GM21526 (cell line): ENCODE results near the gene ARMC9.
"Not testable (repeated sequence)": the region's sequence is repeated elsewhere in the genome, so short reads cannot be mapped to it uniquely, and the experiment has no call there.

Experiments
- ATAC-seq: cut with Tn5 transposase; IDR thresholded peaks from one replicate; pipeline ENCODE4 v1.9.1; 2021; ENCODE audit warnings: moderate library complexity; ENCODE audit not compliant: unreplicated experiment, low FRiP score

Gene ARMC9

GRCh38 chr2:231241755-231242507 is 43.5 kb downstream of the ARMC9 start:
- no peak for ATAC-seq

GRCh38 chr2:231243866-231244265 is 45.4 kb downstream of the ARMC9 start:
- ATAC-seq, result no peak

DNA sequence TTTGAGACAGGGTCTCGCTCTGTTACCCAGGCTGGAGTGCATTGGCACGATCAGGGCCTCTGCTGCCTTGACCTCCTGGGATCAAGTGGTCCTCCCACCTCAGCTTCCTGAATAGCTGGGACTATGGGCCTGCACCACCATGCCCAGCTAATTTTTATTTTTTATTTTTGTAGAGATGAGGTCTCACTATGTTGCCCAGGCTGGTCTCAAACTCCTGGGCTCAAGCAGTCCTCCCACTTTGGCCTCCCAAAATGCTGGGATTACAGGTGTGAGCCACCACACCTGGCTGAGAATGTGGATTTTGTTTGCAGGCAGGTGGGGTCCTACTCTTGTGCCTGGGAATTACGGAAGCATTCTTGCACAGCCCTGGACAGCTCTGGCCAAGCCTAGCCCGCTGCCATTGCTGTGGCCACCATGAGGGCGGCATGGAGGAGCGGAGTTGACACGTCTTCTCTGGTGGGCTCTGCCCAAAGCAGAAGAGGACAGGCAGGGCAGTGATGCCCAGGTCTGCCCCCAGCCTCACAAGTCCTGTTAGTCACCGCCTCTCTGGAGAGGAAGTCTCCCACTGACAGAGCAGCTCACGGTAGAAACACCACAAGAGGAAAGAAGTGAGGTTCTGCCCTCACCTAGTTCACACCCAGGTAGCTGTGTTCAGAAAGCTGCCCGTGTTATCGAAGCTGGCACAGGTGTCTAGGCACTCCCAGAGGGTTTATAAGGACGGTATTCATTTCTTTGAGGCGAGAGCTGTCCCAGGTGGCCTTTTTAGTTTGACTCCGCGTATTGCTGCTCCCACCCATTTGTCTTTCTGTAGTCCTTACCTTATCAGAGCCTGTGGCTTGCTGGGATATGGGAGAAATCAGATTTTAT is 46.2 kb downstream of the ARMC9 start:
- ATAC-seq, result no peak

- no peak for ATAC-seq
These were observed 47.0 kb downstream of the ARMC9 start for GRCh38 chr2:231245249-231246094.

DNA sequence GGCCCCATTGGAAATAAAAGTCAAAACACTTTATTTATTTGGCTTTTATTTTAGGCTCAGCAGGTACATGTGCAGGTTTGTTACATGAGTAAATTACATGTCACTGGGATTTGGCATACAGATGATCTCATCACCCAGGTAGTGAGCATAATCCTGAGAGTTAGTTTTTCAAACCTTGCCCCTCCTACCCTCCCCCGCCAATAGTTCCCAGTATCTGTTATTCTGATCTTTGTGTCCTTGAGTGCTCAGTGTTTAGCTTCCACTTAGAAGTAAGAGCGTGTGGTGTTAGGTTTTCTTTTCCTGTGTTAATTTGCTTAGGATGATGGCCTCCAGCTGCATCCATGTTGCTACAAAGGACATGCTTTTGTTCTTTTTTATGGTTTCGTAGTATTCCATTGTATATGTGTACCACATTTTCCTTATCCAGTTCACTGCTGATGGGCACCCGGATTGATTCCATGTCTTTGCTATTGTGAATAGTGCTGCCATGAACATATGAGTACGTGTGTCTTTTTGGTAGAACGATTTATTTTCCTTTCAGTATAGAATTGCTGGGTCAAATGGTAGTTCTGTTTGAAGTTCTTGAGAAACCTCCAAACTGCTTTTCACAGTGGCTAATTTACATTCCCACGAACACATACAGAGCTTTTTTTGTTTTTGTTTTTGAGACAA is 47.9 kb downstream of the ARMC9 start:
- no peak for ATAC-seq

DNA sequence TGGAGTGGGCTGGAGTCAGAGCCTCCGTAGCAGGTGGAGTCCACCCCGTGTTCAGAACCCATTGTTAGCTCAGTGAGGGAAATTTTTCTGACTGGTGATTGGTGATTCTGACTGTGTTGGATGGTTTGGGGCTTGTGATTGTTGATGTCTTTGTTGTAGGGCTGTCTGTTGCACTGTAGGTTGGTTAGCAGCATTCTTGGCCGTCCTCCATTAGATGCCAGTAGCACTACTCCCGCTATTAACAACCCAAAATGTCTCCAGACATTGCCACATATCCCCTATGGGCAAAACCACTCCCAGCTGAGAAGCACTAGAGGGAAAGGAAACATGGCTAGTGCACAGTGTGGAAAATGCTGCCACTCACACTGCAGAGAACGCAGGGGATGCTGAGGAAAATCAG is 51.7 kb downstream of the ARMC9 start:
- no peak for ATAC-seq

DNA sequence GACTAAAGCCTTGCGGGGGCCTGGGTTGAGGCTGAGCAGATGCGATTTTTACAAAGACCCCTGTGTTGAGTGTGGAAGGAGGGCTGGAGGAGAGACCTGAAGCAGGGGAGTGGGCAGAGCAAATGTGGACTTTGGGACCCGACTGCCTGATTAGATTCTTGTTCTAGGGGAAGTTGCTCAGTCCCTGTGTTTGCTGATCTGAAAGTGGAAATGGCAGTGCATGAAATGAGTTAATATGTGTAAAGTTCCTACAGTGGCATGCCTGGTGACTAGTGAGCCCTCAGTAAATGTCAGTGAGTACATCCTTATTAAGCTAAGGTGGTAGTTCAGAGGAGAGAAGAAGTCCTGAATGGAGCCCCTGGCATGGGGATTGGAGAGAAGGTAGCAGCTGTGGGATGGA is 52.3 kb downstream of the ARMC9 start:
- ATAC-seq, result no peak

DNA sequence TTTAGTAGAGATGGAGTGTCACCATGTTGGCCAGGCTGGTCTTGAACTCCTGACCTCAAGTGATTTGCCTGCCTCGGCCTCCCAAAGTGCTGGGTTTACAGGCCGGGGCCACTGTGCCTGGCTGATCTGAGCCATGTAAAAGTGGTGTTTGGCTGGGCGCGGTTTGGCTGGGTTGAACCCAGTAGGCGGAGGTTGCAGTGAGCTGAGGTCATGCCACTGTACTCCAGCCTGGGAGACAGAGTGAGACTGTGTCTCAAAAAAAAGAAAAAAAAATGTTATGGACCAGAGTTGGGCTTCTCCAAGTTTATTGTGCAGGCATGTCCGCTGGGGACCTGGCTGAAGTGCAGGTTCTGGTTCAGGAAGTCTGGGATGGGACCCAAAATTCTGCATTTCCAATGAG is 54.9 kb downstream of the ARMC9 start:
- ATAC-seq, result not testable (repeated sequence)

DNA sequence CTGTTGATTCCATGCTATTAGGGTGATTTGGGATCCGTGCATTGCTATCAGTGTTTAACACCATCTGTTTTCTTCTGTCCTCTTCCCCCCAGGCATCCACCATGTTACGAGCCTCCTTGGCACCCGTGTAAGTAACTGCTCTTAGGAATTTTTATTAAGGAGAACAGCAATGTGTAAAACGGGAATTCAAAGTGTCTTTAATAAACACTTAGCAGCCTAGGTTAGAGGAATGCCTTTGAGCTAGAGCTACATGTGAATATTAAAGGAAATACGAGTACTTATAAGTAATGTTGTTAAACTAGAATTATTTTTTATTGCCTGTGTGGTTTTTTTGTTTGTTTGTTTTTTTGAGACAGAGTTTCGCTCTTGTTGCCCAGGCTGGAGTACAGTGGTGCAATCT is 58.1 kb downstream of the ARMC9 start:
- ATAC-seq, result no peak

GRCh38 chr2:231257763-231258162 is 59.3 kb downstream of the ARMC9 start:
- ATAC-seq, result no peak

- ATAC-seq, result no peak
These were observed 60.3 kb downstream of the ARMC9 start for GRCh38 chr2:231258701-231259100.

DNA sequence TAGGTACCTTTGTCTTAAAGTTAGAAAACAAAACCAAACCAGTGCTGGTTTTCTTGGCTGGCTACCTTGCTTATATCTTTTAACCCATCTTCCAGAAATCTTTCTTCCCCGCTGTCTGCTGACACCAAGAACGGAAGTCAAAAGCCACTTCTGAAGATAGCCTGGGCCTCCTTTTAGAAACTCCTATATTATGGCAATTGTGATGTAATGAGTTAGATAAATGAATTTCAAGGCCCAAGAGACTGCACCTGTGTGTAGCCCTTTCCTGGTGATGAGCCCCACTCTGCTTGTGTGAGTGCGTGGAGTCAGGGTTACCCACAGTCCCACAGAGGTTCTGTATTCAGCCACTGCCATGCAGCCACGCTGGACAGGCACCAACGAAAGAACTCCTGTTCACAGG is 60.7 kb downstream of the ARMC9 start:
- ATAC-seq, result no peak

DNA sequence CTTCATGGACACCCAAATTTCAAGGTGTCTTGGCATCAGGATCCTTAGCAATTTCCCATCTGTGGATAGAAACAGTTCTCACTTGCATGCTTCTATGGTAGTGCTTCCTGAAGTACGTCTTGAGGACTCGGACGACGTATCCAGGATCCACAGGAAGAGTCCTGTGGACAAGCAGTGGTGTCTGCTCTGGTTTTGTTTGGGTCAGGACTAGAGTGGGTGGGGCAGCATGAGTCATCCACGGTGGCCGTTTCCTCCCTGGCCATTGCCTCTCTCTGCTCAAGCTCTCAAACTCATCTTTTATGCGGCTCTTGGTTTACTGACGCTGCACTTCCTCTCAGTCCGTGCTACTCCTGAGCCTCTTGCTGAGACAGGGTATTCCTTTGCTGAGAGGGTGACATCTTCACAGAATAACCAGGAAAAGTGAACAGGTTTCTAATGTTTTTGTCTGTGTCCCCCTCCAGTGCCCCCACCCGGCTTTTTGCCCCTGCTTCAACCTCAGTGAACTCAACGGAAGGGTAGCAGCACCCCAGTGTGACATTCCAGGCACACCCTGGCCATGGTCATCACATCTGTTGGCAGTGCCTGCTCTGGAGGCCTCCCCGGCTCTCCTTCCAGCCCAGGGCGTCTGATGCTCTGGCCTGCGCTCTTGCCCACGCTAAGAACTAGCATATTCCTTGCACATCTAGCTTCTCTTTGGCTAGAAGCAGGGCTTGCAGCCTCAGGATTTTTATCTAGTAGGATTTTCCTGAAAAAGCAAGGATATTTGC is 62.2 kb downstream of the ARMC9 start:
- no peak for ATAC-seq

DNA sequence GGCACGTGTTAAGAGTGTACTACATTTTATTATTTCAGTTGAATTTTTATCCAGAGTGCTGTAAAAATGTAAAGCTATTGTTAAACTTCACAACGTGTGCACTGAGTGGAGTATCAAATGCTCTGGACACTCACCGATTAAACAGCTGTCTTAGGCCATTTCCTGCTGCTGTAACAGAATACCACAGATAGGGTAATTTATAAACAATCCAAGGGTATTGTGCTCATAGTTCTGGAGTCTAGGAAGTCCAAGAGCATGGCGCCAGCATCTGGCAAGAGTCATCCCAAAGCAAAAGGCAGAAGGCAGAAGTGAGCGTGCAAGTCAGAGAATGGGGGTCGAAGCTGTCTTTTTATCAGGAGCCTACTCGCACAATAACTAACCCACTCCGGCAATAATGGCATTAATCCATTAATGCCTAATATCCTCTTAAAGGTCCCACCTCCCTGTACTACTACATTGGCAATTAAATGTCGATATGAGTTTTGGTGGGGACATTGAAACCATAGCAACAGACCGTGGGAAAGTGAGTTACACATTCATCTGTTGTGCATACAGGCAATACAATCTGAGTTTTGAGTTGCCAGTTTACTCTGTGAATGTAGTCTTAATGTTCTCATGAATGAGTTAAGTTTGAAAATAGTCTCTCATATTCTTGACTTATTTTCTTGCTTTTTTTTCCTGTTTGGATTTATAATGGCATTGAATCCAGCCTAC is 64.8 kb downstream of the ARMC9 start:
- no peak for ATAC-seq

DNA sequence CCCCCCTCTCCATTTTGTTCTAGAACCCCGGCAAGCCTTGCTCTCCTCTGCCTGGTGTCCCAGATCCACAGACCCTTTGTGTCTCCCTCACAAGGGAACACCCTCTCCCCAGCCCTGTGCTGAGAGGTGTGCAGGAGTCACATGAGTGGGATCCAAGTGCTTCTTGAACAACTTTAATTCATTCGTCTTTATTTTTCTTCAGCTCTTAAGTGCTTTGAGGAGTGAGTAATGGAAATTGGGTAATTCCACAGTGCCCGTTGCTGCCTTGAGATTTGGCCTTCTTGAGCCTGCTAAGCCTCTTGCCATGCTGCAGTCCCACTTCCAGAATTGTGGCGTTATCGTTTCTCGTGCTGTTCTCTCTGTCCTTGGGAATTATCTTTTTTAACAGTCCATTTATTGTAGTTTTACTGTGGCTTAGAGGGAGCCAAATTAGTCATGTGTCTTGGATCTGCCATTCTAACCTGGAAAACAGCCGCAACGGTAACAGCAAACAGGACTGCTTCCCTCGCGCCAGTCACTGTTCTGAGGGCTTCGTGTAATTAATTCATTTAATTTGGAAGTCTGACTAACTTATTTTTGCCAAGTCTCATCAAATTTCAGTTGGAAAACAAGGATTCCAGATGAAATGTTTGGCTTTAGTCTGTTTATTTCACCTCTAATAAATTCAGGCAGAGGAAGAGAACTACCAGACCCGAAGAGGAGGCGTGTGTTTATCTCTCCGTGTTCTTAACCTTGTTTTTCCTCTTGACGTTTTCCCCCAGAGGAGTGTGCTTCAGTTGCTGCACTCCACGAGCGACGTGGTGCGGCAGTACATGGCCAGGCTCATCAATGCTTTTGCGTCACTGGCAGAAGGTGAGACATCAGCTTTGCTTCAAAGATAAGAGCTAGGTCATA is 72.0 kb downstream of the ARMC9 start:
- ATAC-seq, result no peak

DNA sequence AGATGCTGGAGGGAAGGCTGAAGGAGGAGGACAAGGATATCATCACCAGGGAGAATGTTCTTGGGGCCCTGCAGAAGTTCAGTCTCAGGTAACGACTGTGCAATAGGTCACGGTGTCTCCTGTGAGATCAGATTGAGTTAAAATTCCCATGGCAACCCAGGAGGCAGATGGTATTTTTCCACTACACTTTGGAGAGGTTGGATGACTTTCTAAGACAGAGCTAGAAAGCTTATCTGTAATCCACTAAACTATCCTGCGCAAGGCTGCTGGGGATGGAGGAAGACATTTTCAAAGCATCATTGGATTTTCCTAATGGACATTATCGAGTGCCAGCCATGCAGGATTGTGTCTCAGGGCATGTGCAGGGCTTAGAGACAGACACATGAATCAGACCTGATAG is 74.6 kb downstream of the ARMC9 start:
- ATAC-seq, result no peak

- no peak for ATAC-seq
These were observed 78.6 kb downstream of the ARMC9 start for GRCh38 chr2:231276987-231277386.

DNA sequence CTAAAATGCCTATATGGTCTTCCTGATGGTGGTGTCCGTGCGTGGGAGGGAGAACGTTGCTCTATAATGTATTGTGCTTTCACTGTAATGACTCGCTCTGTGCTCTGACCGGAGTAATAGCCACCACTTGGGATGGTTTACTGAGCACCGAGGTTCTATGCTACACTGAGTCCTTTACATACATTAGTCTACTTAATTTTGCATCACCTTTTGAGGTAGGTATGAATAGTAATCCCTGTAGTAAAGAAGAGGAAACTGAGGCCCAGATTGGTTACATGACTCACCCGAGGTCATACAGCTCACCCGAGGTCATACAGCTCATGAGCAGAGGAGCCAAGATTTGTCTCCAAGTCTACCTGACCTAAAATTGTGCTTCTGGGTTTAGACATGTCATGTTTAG is 79.5 kb downstream of the ARMC9 start:
- no peak for ATAC-seq
